HK-2 (cell line): ENCODE data around the gene CDKN2A.

Source experiments
- DNase-seq: peaks from one replicate; pipeline ENCODE4 v3.0.0-alpha.2; 2018; ENCODE audit not compliant: unreplicated experiment

CDKN2A gene

GRCh38 chr9:21941337-21941995 is 52.7 kb downstream of the CDKN2A start:
- no peak for DNase-seq

- DNase-seq: no peak
These were observed 58.0 kb downstream of the CDKN2A start for GRCh38 chr9:21936161-21936560.

GRCh38 chr9:21935631-21936030 is 58.6 kb downstream of the CDKN2A start:
- no peak for DNase-seq

- DNase-seq: no peak
These were observed 60.3 kb downstream of the CDKN2A start for GRCh38 chr9:21933865-21934264.

GRCh38 chr9:21933281-21933680 is 60.9 kb downstream of the CDKN2A start:
- no peak for DNase-seq

- DNase-seq: no peak
These were observed 62.8 kb downstream of the CDKN2A start for GRCh38 chr9:21931428-21931827.

- no peak for DNase-seq
These were observed 66.4 kb downstream of the CDKN2A start for GRCh38 chr9:21927752-21928151.

- DNase-seq: no peak
These were observed 70.5 kb downstream of the CDKN2A start for GRCh38 chr9:21923694-21924093.

GRCh38 chr9:21919377-21920362 is 74.5 kb downstream of the CDKN2A start:
- no peak for DNase-seq
